Natural killer cell (primary cell): ENCODE results near the gene KNDC1. TPM values are rescaled to one million over a fixed set of nuclear protein-coding genes. Genes with fewer than 3 reads are reported as not detected.

Source experiments
- ATAC-seq, 3 donors: fragments of 150-1000 bp in 2 of 3; fragments of 200-7000 bp in 1 of 3; cut with Tn5 transposase; 1 replicate in 1 of 3; 2 replicates in 2 of 3; pipeline ENCODE4 v1.10.0; 2021; ENCODE audit warnings: mild to moderate bottlenecking in 2 of 3, moderate library complexity in 2 of 3
- DNase-seq, 2 donors: peaks; one replicate each; pipeline versions ENCODE4 v3.0.0 to v3.0.0-alpha.2; 2013 to 2021; ENCODE audit warnings: mixed read lengths in 1 of 2
- H3K27ac ChIP-seq: one replicate; pipeline ENCODE4 v1.5.1; 2013; ENCODE audit warnings: mild to moderate bottlenecking, low read length
- H3K27me3 ChIP-seq: one replicate; pipeline ENCODE4 v1.6.1; 2013; ENCODE audit warnings: low read length; ENCODE audit not compliant: control insufficient read depth, insufficient read depth
- H3K36me3 ChIP-seq: one replicate; pipeline ENCODE4 v1.6.1; 2013; ENCODE audit warnings: low read length; ENCODE audit not compliant: control insufficient read depth, insufficient read depth
- H3K4me1 ChIP-seq: one replicate; pipeline ENCODE4 v1.6.1; 2013; ENCODE audit warnings: low read length; ENCODE audit not compliant: control insufficient read depth, insufficient read depth
- H3K4me3 ChIP-seq: one replicate; pipeline ENCODE4 v1.5.1; 2013; ENCODE audit warnings: low read length
- H3K9me3 ChIP-seq: one replicate; pipeline ENCODE4 v1.6.1; 2013; ENCODE audit warnings: low read length; ENCODE audit not compliant: control insufficient read depth, insufficient read depth
- H3K27ac Mint-ChIP-seq, 2 donors: one replicate each; pipeline ENCODE4 v1.8.0; 2022; ENCODE audit warnings: mild to moderate bottlenecking in 2 of 2, mixed read lengths in 2 of 2, moderate library complexity in 1 of 2
- H3K27me3 Mint-ChIP-seq, 2 donors: one replicate each; pipeline ENCODE4 v1.8.0; 2022; ENCODE audit warnings: low read depth in 2 of 2, mixed read lengths in 2 of 2
- H3K36me3 Mint-ChIP-seq: one replicate; pipeline ENCODE4 v1.8.0; 2022; ENCODE audit warnings: mixed read lengths
- H3K4me1 Mint-ChIP-seq, 2 donors: one replicate each; pipeline ENCODE4 v1.8.0; 2022; ENCODE audit warnings: mixed read lengths in 2 of 2
- H3K4me3 Mint-ChIP-seq: one replicate; pipeline ENCODE4 v1.8.0; 2022; ENCODE audit warnings: mild to moderate bottlenecking, moderate library complexity, mixed read lengths
- H3K9me3 Mint-ChIP-seq, 2 donors: one replicate each; pipeline ENCODE4 v1.8.0; 2022; ENCODE audit warnings: mixed read lengths in 2 of 2
- WGBS: methylation state at CpG from one replicate; pipeline ENCODE4 v1.1.7; 2013; ENCODE audit warnings: missing lambda C conversion rate; ENCODE audit not compliant: insufficient coverage; 5-methylcytosine and 5-hydroxymethylcytosine counted together
- intact Hi-C: fragments of 100-400 bp; cut with micrococcal nuclease; formaldehyde crosslinking; loops from one replicate; pipeline ENCODE4 v1.14.2; 2022
- total RNA-seq, 4 donors: library from RNA; stranded (reverse); fragments of 120-200 nt in 1 of 4; gene quantifications; one replicate each; pipeline versions ENCODE4 v1.2.3 to v1.2.4, GENCODE V29; 2013 to 2022
- TF ChIP-seq, protein P1 (sequence below): fragments of 200-600 bp; IDR thresholded peaks from one replicate; pipeline ENCODE4 v1.8.0; 2022; ENCODE audit warnings: antibody characterized with exemption

Gene KNDC1
- total RNA-seq, 3 donors from 2014 or later (not counting 1 experiment from before 2014, with no cell fraction given) = 2.1 to 5.9 TPM; not detected in 1

DNA sequence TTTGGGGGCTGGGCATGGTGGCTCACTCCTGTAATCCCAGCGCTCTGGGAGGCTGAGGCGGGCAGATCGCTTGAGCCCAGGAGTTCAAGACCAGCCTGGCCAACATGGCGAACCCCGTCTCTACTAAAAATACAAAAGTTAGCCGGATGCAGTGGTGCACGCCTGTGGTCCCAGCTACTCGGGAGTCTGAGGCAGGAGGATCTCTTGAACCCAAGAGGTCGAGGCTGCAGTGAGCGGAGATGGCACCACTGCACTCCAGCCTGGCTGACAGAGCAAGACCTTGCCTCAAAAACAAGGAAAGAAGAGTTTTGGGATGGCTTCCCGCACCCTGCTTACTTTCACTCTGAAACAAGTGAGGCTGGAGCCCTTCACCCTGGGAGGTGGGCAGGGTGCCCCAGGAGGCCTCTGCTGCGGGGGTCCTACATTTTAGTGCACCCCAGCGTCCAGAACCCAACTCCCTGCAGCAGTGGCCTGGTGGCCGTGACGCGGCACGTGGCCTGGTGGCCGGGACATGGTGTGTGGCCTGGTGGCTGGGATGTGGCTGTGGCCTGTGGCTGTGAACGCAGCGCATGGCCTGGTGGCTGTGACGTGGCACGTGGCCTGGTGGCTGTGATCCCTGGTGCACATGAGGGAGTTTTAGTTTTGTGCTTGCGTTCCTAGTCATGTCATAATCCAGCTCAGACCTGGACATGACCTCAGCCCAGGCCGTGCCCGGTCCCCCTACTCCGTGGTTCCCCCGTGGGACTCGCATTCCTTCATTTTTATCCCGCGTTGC, 9.3 kb downstream of the KNDC1 start:
- Mint-ChIP-seq H3K4me1 (peaks cover 0 to 6% of the 10 kb centered on the region in 2 donors), H3K27me3 (peaks cover 7 to 11% of the 10 kb centered on the region in 2 donors), H3K9me3 (peaks cover 0 to under 1% of the 10 kb centered on the region in 2 donors), H3K27ac (no peak overlapping the region), H3K4me3 (no peak overlapping the region), H3K36me3 (no peaks in the 10 kb centered on the region)
- Histone ChIP-seq H3K9me3 (no peaks in the 10 kb centered on the region), H3K4me1 (no peaks in the 10 kb centered on the region), H3K27ac (no peak overlapping the region), H3K27me3 (no peaks in the 10 kb centered on the region), H3K4me3 (no peak overlapping the region), H3K36me3 (no peaks in the 10 kb centered on the region)
- DNase-seq = no peak
- TF ChIP-seq, protein P1, sequence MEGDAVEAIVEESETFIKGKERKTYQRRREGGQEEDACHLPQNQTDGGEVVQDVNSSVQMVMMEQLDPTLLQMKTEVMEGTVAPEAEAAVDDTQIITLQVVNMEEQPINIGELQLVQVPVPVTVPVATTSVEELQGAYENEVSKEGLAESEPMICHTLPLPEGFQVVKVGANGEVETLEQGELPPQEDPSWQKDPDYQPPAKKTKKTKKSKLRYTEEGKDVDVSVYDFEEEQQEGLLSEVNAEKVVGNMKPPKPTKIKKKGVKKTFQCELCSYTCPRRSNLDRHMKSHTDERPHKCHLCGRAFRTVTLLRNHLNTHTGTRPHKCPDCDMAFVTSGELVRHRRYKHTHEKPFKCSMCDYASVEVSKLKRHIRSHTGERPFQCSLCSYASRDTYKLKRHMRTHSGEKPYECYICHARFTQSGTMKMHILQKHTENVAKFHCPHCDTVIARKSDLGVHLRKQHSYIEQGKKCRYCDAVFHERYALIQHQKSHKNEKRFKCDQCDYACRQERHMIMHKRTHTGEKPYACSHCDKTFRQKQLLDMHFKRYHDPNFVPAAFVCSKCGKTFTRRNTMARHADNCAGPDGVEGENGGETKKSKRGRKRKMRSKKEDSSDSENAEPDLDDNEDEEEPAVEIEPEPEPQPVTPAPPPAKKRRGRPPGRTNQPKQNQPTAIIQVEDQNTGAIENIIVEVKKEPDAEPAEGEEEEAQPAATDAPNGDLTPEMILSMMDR = no peak
- ATAC-seq = no peak
- 92% methylated on average over 30 of the region's 30 CpGs for WGBS
- intact Hi-C loops = no loop called here

DNA sequence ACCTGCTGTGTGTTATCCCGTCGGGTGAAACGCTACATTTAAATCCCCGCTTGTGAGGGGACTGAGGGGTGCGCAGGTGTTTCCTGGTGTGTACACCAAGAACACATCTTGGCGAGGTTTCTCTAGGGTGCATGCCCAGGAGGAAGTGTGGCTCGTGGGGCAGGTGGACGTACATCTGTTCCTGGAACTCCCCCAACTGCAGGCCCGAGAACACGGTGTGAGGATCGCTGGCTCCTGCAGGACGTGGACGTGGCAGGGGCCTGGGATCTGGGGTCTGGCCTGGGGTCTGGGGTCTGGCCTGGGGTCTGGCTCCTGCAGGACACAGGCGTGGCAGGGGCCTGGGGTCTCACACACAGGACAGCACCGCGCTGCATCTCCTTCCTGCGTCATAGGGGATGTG, 10.1 kb downstream of the KNDC1 start:
- H3K4me1 ChIP-seq = no peaks in the 10 kb centered on the region
- no peaks in the 10 kb centered on the region for H3K36me3 ChIP-seq
- no peaks in the 10 kb centered on the region for H3K9me3 ChIP-seq
- intact Hi-C loops = no loop called here
- H3K4me3 ChIP-seq = no peak overlapping the region
- Mint-ChIP-seq H3K36me3 (no peaks in the 10 kb centered on the region), H3K27me3 (peaks cover 7 to 13% of the 10 kb centered on the region in 2 donors), H3K9me3 (peaks cover 0 to 5% of the 10 kb centered on the region in 2 donors), H3K27ac (no peak overlapping the region), H3K4me1 (peaks cover 0 to 7% of the 10 kb centered on the region in 2 donors), H3K4me3 (no peak overlapping the region)
- DNase-seq = no peak
- H3K27me3 ChIP-seq = no peaks in the 10 kb centered on the region
- TF ChIP-seq, protein P1 = no peak
- WGBS = 55% methylated on average over 17 of the region's 17 CpGs
- no peak overlapping the region for H3K27ac ChIP-seq
- peak in 1 of 3 donors; percentile 27 for ATAC-seq

DNA sequence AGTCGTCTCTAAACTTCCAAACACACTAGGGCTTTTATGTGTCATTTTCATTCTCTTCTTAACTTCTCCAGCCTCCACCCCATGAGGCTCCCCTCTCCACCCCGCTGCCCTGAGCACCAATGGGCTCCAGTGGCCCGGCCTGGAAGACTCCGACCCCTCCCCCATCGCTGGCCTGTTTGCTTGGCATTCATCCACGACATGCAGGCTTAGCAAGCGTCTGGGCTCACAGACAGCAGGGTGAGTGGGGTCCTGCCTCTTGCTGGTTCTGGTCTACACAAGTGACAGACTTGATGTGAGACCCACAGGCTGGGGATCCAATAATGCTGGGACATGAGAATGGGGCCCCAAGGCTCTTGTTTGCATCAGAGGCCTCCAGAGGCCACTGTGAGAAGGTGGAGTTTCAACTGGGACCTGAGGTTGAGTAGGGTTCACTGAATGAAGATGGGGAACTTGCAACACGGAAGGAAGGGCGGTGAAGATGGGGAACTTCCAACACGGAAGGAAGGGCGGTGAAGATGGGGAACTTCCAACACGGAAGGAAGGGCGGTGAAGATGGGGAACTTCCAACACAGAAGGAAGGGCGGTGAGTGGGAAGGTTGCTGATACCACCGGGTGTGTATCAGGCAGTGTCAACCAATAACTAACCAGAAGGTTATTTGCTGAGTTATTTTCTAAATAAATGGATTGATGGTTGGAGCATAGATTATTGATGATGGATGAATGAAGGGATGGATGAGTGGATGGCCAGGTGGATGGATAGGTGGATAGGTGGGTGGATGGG, 14.0 kb downstream of the KNDC1 start:
- DNase-seq = no peak
- TF ChIP-seq, protein P1 = no peak
- no peak for ATAC-seq
- Mint-ChIP-seq H3K9me3 (peaks cover 0 to 17% of the 10 kb centered on the region in 2 donors), H3K27me3 (peaks cover 7 to 13% of the 10 kb centered on the region in 2 donors), H3K4me3 (no peak overlapping the region), H3K4me1 (peaks cover 6 to 14% of the 10 kb centered on the region in 2 donors), H3K27ac (no peak overlapping the region), H3K36me3 (no peaks in the 10 kb centered on the region)
- intact Hi-C loops = no loop called here
- no peak overlapping the region for H3K27ac ChIP-seq
- no peak overlapping the region for H3K4me3 ChIP-seq
- H3K36me3 ChIP-seq = no peaks in the 10 kb centered on the region
- H3K4me1 ChIP-seq = no peaks in the 10 kb centered on the region
- H3K9me3 ChIP-seq = no peaks in the 10 kb centered on the region
- 86% methylated on average over 15 of the region's 15 CpGs for WGBS
- no peaks in the 10 kb centered on the region for H3K27me3 ChIP-seq
